Upper lobe of right lung (tissue), 1 donor: ENCODE results near the gene RINL. TPM values are rescaled to one million over a fixed set of nuclear protein-coding genes. Genes with fewer than 3 reads are reported as not detected.

ENCODE experiments used
- ATAC-seq: fragments of 200-7000 bp; cut with Tn5 transposase; one replicate; pipeline ENCODE4 v1.9.1; 2020; ENCODE audit warnings: mild to moderate bottlenecking, moderate library complexity
- DNase-seq: peaks from one replicate; pipeline ENCODE4 v3.0.0-alpha.2; 2020
- H3K27ac ChIP-seq: fragments of 200-600 bp; one replicate; pipeline ENCODE4 v1.8.0; 2022
- H3K27me3 ChIP-seq: fragments of 200-600 bp; one replicate; pipeline ENCODE4 v1.8.0; 2022; ENCODE audit warnings: mild to moderate bottlenecking
- H3K36me3 ChIP-seq: fragments of 200-600 bp; one replicate; pipeline ENCODE4 v1.8.0; 2022
- H3K4me1 ChIP-seq: fragments of 200-600 bp; one replicate; pipeline ENCODE4 v1.8.0; 2022
- H3K4me3 ChIP-seq: fragments of 200-600 bp; one replicate; pipeline ENCODE4 v1.8.0; 2022; ENCODE audit warnings: mild to moderate bottlenecking
- H3K9me3 ChIP-seq: fragments of 200-600 bp; one replicate; pipeline ENCODE4 v1.8.0; 2022
- intact Hi-C: fragments of 100-400 bp; cut with DNase I; formaldehyde crosslinking; loops from one replicate; pipeline ENCODE4 v1.11.0; 2022
- total RNA-seq: library from RNA; stranded (reverse); fragmentation: NEBNext Ultra II Directional; extraction: Animal tissue kit (Norgen Biotek cat#: 25700); gene quantifications from one replicate; pipeline ENCODE4 v1.2.1, GENCODE V29; 2021
- TF ChIP-seq, protein P1 (sequence below): fragments of 200-600 bp; IDR thresholded peaks from one replicate; pipeline ENCODE4 v1.8.0; 2022; ENCODE audit warnings: antibody characterized with exemption
- donor health status: DM: no; HTN: yes; CAD: no; lungs with severe emphysema.

Gene RINL
- total RNA-seq, 1 donor from 2014 or later = 12.0 TPM

- Histone ChIP-seq H3K4me3 (no peak overlapping the region), H3K4me1 (peaks cover 14% of the 10 kb centered on the region), H3K27ac (no peak overlapping the region), H3K9me3 (no peaks in the 10 kb centered on the region), H3K27me3 (no peaks in the 10 kb centered on the region), H3K36me3 (peaks cover 100% of the 10 kb centered on the region)
- TF ChIP-seq, protein P1, sequence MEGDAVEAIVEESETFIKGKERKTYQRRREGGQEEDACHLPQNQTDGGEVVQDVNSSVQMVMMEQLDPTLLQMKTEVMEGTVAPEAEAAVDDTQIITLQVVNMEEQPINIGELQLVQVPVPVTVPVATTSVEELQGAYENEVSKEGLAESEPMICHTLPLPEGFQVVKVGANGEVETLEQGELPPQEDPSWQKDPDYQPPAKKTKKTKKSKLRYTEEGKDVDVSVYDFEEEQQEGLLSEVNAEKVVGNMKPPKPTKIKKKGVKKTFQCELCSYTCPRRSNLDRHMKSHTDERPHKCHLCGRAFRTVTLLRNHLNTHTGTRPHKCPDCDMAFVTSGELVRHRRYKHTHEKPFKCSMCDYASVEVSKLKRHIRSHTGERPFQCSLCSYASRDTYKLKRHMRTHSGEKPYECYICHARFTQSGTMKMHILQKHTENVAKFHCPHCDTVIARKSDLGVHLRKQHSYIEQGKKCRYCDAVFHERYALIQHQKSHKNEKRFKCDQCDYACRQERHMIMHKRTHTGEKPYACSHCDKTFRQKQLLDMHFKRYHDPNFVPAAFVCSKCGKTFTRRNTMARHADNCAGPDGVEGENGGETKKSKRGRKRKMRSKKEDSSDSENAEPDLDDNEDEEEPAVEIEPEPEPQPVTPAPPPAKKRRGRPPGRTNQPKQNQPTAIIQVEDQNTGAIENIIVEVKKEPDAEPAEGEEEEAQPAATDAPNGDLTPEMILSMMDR = no peak
- DNase-seq = no peak
- intact Hi-C loops = no loop called here
- ATAC-seq = no peak
Observed at GRCh38 chr19:38841787-38842438, 36.2 kb downstream of the RINL start.

DNA sequence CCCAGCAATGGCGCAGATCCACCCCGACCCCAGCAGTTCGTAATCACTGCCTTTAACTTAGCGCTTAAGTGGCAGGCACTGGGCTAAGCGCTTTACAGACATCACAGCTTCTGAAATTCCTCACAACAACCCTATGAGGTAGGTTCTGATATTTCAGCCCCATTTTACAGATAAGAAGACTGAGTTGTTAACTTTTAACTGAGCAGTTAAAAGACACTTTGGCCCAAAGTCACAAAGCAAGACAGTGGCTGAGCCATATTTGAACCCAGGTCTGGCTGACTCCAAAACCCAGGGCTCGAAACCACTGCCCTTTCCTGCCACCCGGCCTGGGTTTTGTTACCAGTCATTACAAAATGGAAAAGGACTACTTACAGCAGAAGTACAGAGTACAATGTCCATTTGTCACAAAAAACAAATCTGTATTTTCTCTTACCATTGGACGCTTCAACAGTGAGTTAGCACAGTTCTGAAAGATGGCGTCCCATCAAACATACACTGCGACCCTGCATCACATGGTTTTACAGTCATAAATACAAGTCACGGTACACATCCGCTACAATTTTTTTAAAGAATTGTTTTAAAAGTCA lies 36.8 kb downstream of the RINL start:
- H3K4me1 ChIP-seq = peaks cover 12% of the 10 kb centered on the region
- H3K27ac ChIP-seq = no peak overlapping the region
- DNase-seq = no peak
- no peaks in the 10 kb centered on the region for H3K27me3 ChIP-seq
- ATAC-seq = no peak
- TF ChIP-seq, protein P1 = no peak
- H3K9me3 ChIP-seq = no peaks in the 10 kb centered on the region
- no peak overlapping the region for H3K4me3 ChIP-seq
- intact Hi-C loops = no loop called here
- peaks cover 100% of the 10 kb centered on the region for H3K36me3 ChIP-seq

GRCh38 chr19:38840583-38840968 lies 37.5 kb downstream of the RINL start:
- peaks cover 100% of the 10 kb centered on the region for H3K36me3 ChIP-seq
- no peak overlapping the region for H3K27ac ChIP-seq
- peaks cover 14% of the 10 kb centered on the region for H3K4me1 ChIP-seq
- TF ChIP-seq, protein P1 = no peak
- H3K9me3 ChIP-seq = no peaks in the 10 kb centered on the region
- H3K4me3 ChIP-seq = no peak overlapping the region
- no peak for DNase-seq
- ATAC-seq = no peak
- H3K27me3 ChIP-seq = no peaks in the 10 kb centered on the region
- intact Hi-C loops = no loop called here

GRCh38 chr19:38839816-38840582 lies 38.1 kb downstream of the RINL start:
- DNase-seq (no peak), ATAC-seq (no peak)
- peaks cover 17% of the 10 kb centered on the region for H3K4me1 ChIP-seq
- intact Hi-C loops = no loop called here
- H3K36me3 ChIP-seq = peaks cover 97% of the 10 kb centered on the region
- no peak overlapping the region for H3K27ac ChIP-seq
- no peak overlapping the region for H3K4me3 ChIP-seq
- no peaks in the 10 kb centered on the region for H3K27me3 ChIP-seq
- no peaks in the 10 kb centered on the region for H3K9me3 ChIP-seq
- TF ChIP-seq, protein P1 = no peak

DNA sequence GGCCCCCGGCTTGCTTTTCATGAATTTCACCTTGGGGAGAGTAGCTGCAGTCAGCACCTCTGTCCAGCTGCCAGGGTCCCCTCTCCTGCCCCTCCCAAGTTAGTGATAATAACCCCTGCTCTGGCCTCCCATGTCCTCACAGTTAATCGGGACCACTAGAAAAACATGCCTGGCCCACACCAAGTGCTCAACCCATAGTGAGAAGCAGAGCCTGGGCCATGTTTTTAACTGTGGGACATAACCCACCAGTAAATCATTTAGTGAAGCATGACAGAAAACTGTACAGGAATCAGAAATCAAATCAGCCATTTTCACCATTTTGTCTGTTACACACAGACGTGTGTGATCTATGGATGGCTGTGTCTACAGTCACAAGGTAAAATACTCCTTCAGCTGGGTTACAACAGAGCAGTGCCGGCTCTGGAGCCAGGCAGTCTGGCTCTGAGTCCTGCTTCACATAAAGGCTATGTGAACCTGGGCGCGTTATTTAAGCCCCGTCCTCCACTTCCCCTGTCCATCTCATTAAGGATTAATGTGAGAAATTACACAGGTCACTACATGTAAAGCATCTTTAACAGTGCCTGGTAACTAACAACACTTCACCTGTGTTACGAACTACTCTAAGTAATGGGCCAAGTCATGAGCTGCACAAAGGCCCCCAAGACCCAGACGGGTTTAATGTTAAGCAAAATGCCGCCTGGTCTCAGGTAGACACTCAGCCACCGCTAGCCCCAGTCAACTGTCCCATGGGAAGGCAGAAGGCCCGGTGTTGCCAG lies 38.9 kb downstream of the RINL start:
- DNase-seq (no peak), ATAC-seq (no peak)
- H3K36me3 ChIP-seq = peaks cover 89% of the 10 kb centered on the region
- TF ChIP-seq, protein P1 = no peak
- peaks cover 17% of the 10 kb centered on the region for H3K4me1 ChIP-seq
- H3K27me3 ChIP-seq = no peaks in the 10 kb centered on the region
- H3K9me3 ChIP-seq = no peaks in the 10 kb centered on the region
- H3K27ac ChIP-seq = peak overlapping the region; percentile 30
- H3K4me3 ChIP-seq = no peak overlapping the region
- intact Hi-C loops = no loop called here
